ENCODE results near the gene YKT6. TPM values are rescaled to one million over a fixed set of nuclear protein-coding genes. Genes with fewer than 3 reads are reported as not detected.

The YKT6 gene
- total RNA-seq, 1 donor from 2014 or later = 47.6 TPM

- no peak overlapping the region for H3K27ac ChIP-seq
- H3K9me3 ChIP-seq = no peaks in the 10 kb centered on the region
- no peak for DNase-seq (ENCODE audit: extremely low spot score in 2 of 2)
- intact Hi-C loops (cut with DNase I) = no loop called here
- H3K4me1 ChIP-seq = no peaks in the 10 kb centered on the region
- no peaks in the 10 kb centered on the region for H3K36me3 ChIP-seq
- TF ChIP-seq POLR2A (IDR thresholded peaks at IDR 0.05) = no peak
- TF ChIP-seq CTCF (IDR thresholded peaks at IDR 0.05) = no peak
- no peak for TF ChIP-seq POLR2AphosphoS5 (IDR thresholded peaks at IDR 0.05; ENCODE audit: insufficient read depth in 1 of 2, low read depth in 1 of 2)
- peaks cover 5% of the 10 kb centered on the region for H3K27me3 ChIP-seq
- no peak overlapping the region for H3K4me3 ChIP-seq
These were observed 28.8 kb downstream of the YKT6 start for GRCh38 chr7:44229546-44230105.

GRCh38 chr7:44230286-44230685, 29.5 kb downstream of the YKT6 start:
- intact Hi-C loops (cut with DNase I) = no loop called here
- Histone ChIP-seq H3K4me3 (no peak overlapping the region), H3K27me3 (peaks cover 5% of the 10 kb centered on the region), H3K4me1 (no peaks in the 10 kb centered on the region), H3K27ac (no peak overlapping the region), H3K9me3 (no peaks in the 10 kb centered on the region), H3K36me3 (no peaks in the 10 kb centered on the region)
- DNase-seq (ENCODE audit: extremely low spot score in 2 of 2) = no peak
- no peak for TF ChIP-seq POLR2A (IDR thresholded peaks at IDR 0.05)
- TF ChIP-seq POLR2AphosphoS5 (IDR thresholded peaks at IDR 0.05; ENCODE audit: insufficient read depth in 1 of 2, low read depth in 1 of 2) = no peak
- TF ChIP-seq CTCF (IDR thresholded peaks at IDR 0.05) = no peak

- Histone ChIP-seq H3K9me3 (no peaks in the 10 kb centered on the region), H3K4me1 (no peaks in the 10 kb centered on the region), H3K27ac (no peak overlapping the region), H3K36me3 (no peaks in the 10 kb centered on the region), H3K27me3 (peaks cover 3% of the 10 kb centered on the region), H3K4me3 (no peak overlapping the region)
- DNase-seq (ENCODE audit: extremely low spot score in 2 of 2) = no peak
- intact Hi-C loops (cut with DNase I) = no loop called here
- TF ChIP-seq POLR2AphosphoS5 (IDR thresholded peaks at IDR 0.05; ENCODE audit: insufficient read depth in 1 of 2, low read depth in 1 of 2) = no peak
- TF ChIP-seq CTCF (IDR thresholded peaks at IDR 0.05) = no peak
- no peak for TF ChIP-seq POLR2A (IDR thresholded peaks at IDR 0.05)
These were observed 30.3 kb downstream of the YKT6 start for GRCh38 chr7:44231088-44231487.

- no peaks in the 10 kb centered on the region for H3K27me3 ChIP-seq
- intact Hi-C loops (cut with DNase I) = no loop called here
- no peaks in the 10 kb centered on the region for H3K9me3 ChIP-seq
- TF ChIP-seq POLR2AphosphoS5 (IDR thresholded peaks at IDR 0.05; ENCODE audit: insufficient read depth in 1 of 2, low read depth in 1 of 2) (no peak), POLR2A (IDR thresholded peaks at IDR 0.05) (no peak), CTCF (IDR thresholded peaks at IDR 0.05) (no peak)
- DNase-seq (ENCODE audit: extremely low spot score in 2 of 2) = no peak
- H3K4me1 ChIP-seq = no peaks in the 10 kb centered on the region
- H3K36me3 ChIP-seq = no peaks in the 10 kb centered on the region
- no peak overlapping the region for H3K4me3 ChIP-seq
- H3K27ac ChIP-seq = no peak overlapping the region
These were observed 31.6 kb downstream of the YKT6 start for GRCh38 chr7:44232396-44232795.

GRCh38 chr7:44232901-44233715, 32.3 kb downstream of the YKT6 start:
- no peak for TF ChIP-seq CTCF (IDR thresholded peaks at IDR 0.05)
- TF ChIP-seq POLR2AphosphoS5 (IDR thresholded peaks at IDR 0.05; ENCODE audit: insufficient read depth in 1 of 2, low read depth in 1 of 2) = no peak
- TF ChIP-seq POLR2A (IDR thresholded peaks at IDR 0.05) = no peak
- intact Hi-C loops (cut with DNase I) = no loop called here
- no peaks in the 10 kb centered on the region for H3K36me3 ChIP-seq
- H3K9me3 ChIP-seq = no peaks in the 10 kb centered on the region
- H3K27me3 ChIP-seq = no peaks in the 10 kb centered on the region
- no peak for DNase-seq (ENCODE audit: extremely low spot score in 2 of 2)
- H3K4me1 ChIP-seq = no peaks in the 10 kb centered on the region
- H3K4me3 ChIP-seq = no peak overlapping the region
- H3K27ac ChIP-seq = no peak overlapping the region

Data from vagina (tissue), 2 donors.